HG03175 (cell line): ENCODE data around the gene SOX8.

Source experiments
- ATAC-seq: cut with Tn5 transposase; IDR thresholded peaks from one replicate; pipeline ENCODE4 v1.9.1; 2021; ENCODE audit warnings: mild to moderate bottlenecking, moderate library complexity; ENCODE audit not compliant: unreplicated experiment

Gene SOX8

DNA sequence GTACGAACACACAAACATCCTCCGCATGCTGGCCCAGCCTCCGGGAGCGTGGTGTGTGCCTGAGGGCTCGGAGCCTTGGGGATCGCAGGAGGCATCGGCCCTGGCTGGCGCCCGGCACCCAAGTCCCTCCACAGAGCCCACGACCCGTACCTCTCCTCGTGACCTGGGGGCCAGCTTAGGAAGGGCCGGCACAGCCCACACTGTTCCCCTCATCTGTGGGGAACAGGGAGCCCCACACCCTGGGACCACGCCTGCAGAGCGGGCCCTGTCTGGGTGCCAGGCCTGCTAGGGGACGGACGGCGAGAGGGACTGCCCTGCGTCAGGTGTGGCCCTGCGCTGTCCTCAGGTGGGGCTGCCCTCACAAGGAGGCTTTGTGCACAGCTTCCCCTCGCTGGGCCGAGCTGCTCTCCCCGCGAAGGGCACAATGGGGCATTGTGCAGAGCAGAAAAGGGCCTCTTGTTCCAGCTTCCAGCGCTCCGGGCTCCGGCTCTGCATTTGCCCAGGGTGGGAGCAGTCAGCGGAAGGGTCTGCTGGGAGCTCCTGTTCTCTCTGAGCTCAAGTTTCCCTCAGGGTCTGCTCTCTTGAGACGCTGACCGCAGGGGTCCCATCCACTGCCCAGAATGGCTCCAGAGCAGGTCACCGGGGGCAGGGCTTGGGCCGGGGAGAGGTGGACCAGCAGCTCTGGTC is 9.1 kb upstream of the SOX8 start:
- no peak for ATAC-seq

DNA sequence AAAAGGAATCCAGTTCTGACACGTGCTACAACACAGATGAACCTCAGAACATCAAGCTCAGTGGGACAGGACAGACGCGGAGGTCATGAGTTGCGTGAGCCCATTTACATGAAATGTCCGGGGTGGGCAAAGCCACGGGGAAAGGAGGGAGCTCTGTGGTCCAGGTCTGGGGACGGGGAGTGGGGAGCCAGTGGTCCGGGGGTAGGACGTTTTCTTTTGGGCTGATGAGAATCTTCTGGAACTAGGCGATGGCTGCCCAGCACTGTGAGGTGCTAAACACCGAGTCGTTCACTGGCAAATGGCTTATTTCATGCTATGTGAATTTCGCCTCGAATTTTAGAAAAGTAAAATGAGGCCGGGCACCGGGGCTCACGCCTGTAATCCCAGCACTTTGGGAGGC is 8.2 kb upstream of the SOX8 start:
- no peak for ATAC-seq

DNA sequence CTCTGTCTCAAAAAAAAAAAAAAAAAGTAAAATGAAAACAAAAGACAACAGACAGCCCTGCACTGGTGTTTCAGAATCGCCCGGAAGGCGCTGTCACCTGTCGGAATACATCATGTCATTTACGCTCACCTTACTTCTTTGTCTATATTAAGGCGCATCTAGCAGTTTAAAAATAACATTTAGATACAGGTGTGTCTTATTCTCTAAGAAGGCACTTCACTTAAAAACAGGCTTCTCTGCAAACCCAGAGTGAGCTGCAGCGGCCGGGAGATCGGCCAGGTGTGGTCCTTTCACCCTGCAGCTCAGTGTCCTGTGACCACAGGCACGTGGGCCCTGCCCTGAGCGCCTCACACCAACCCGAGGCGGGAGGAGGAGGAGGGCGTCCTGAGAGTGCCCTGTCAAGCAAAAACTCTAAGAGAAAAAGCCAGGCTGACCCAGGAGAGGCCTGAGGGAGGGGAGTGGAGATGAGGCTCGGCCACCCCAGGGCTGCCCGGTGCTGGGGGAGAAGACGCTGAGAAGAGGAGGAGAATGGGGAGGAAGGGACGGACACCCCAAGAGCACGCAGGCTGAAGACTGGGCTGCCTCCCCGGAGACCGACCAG is 7.5 kb upstream of the SOX8 start:
- ATAC-seq: no peak

DNA sequence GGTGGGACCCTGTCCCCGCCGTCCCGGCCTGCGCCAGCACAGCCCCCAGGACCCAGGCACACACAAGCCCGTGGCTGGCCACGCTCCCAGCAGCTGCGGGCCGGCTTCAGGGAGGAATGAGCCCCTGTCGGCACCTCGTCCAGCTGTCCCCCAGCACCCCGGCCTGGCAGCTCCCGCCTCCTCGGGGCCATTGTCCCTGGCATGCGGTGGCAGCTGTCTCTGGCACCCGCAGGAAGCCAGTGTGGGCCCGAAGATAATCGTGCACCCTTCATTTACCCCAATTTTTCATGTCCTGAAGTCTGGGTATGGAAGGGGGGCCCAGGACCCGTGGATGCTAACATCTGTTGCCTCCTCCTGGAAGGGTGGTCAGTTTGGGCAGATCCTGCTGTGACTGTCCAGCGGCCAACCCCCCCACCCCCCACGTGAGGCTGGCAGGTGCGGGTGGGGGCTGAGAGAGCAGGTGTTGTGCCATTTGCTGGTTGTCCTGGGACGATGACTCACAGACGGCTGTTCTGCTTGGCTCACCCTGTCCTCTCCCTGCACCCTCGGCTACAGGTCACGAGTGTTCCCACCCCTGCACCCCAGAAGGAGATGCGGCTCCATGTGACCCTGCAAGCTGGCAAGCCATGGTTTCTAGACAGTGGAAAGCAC is 6.8 kb upstream of the SOX8 start:
- no peak for ATAC-seq

DNA sequence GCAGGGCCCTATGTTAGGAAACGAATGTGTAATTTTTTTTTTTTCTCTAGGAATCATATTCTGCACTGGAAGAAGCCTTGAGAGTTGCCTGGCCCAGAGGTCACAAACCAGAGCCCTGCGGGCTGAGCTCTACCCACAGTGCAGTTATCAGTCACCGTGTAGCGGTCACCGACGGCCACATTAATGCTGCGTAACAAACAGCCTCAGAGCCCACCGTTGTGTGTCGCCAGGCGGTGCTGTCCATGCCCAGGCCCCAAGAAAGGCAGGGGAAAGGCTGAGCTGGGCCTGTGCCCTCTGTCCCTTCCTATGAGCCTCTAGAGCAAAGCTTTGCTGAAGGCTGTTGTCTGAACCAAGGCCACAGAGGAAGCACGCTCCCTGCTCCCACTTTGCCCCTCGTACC is 6.3 kb upstream of the SOX8 start:
- ATAC-seq: no peak

DNA sequence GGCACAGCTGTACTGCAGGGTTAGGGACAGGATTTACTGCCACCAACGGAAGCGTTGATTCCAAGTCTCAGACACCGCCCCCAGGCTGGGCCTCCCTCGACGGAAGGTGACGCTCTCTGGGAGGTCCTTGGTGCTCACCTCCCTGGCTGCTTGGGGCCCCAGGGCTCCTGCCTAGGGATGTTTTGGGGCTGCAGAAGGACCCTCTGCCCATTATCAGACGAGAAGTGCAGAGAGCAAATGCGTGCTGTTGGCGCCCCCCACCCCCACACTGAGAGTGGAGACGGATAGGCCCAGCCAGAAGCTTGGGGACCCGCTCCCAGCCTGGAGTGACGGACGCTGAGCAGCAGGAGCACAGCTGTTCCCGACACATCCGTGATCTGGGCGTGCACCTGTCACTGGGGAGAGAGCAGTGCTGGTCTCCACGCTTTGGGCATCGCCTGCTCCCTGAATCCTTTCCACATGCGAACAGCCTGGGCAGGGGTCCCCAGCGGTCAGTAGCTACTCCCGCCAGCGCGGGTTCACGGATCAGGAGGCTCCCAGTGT is 5.1 kb upstream of the SOX8 start:
- ATAC-seq: no peak

DNA sequence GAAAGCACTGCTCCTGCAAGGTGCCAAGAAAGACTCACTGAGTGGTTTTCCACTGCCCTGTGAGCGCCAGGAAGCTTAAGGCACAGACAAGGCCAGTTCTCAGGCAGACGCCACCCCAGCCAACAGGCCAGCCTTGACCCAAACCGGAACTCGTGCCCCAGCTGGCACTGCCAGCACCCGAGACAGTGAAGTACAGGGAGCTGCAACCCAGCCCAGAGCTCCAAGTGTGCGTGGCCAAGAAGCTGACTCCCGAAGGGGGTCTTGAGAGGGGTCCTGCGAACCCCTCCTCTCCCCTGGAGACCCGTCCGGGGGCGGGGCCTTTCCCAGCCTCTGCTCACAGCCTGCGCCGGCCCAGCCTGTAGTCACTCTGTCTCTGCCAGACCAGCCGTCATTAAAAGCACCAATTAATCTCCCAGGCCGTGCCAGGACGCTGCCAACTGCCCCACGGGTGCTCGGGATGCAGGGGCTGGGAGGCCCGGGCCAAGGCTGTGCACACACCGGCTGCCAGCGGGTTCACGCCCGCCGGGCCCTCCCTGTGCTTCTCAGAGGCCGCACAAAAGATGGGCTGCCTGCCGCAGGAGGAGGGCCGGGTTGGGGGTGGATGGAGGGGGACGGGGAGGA is 4.4 kb upstream of the SOX8 start:
- no peak for ATAC-seq

DNA sequence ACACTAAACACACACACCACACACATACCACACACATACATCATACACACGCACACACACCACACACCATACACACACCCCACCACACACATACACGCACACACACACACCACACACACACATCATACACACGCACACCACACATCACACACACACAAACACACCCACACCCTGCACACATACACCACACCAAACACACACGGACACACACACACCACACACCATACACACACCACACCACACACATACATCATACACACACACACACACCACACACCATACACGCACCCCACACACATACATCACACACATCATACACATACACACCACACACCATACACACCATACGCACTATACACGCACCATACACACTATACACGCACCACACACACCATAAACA is 3.7 kb upstream of the SOX8 start:
- no peak for ATAC-seq

DNA sequence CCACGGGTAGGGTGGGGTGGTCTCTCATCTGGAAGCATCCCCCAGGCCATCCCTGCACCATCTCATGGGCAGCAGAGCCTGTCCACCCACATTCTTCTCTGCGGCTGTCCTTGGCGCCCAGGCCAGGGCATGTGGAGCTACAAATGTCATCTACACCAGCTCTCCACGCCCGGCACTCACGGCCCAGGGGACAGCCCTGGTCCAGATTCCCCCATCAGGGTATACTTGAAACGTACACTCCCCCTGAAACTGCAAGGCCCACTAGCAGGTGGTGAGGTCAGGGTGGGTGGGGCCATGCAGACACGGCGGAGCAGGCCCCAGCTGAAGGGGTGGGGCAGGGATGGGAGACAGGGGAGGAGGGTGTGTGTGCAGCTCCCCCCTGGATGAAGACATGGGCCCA is 3.2 kb upstream of the SOX8 start:
- ATAC-seq: no peak

DNA sequence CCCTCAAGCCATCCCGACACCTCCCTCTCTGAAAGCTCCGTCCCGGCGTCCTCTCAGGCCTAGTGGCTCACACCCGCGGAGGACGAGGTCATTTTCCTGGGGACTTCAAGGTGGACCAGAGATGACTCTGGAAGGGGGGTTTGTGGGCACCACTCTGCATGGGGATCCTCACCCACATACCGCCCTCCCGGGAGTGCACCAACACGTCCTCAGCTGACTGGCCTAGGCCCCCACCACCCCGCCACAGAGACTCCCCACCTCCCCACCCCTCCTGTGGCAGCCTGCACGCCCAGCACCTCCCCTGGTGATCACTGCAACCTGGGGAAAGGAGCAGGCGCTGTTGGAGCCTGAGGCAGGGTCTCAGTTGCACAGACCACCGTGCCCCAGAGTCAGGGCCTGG is 2.4 kb upstream of the SOX8 start:
- no peak for ATAC-seq

DNA sequence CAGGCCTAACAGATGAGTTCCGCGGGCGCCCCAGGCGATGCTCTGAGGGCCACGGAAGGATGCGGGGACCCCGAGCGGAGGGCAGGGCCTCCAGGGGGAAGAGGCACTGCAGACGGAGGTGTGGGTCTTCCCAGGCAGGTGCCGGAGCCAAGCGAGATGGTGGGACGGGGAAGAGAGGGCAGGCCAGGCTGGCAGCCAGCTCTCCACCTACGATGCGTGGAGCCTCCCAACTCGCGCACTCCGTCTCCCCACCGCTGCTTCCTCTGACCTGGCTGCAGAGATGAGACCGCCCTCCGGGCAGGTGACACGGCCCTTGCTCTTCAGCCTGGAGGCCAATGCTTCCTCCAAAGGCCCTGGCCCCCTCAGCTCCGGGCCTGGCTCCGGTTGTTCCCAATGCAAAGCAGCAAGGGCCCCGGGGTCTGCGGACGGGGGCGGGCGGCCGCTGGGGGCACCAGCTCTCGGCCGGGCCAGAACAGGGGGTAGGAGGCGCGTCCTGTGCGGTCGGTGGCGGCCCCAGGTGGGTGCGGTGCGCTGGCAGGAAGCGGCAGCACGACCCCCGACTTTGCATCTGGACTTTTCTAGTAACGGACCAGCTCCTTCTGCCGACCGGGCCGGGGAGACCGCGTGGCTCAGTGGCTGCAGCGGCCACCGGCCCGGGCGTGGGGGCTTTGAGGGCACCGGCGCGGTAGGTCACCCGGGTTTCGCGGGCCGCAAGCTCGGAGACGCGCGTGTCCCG is 1.5 kb upstream of the SOX8 start:
- no peak for ATAC-seq

DNA sequence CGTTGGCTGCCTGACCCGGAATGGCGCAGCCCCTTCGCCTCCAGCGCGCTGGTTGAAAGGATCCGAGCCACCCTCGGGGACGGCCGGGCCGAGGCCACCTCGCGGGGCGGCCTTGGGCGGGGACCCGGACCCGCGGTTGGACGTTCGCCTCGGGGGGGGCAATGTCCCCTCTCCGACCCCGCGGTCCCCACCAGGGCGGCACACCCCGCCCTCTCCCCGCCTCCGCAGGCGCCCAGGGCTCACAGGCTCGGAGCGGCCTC is 1.0 kb upstream of the SOX8 start:
- no peak for ATAC-seq

DNA sequence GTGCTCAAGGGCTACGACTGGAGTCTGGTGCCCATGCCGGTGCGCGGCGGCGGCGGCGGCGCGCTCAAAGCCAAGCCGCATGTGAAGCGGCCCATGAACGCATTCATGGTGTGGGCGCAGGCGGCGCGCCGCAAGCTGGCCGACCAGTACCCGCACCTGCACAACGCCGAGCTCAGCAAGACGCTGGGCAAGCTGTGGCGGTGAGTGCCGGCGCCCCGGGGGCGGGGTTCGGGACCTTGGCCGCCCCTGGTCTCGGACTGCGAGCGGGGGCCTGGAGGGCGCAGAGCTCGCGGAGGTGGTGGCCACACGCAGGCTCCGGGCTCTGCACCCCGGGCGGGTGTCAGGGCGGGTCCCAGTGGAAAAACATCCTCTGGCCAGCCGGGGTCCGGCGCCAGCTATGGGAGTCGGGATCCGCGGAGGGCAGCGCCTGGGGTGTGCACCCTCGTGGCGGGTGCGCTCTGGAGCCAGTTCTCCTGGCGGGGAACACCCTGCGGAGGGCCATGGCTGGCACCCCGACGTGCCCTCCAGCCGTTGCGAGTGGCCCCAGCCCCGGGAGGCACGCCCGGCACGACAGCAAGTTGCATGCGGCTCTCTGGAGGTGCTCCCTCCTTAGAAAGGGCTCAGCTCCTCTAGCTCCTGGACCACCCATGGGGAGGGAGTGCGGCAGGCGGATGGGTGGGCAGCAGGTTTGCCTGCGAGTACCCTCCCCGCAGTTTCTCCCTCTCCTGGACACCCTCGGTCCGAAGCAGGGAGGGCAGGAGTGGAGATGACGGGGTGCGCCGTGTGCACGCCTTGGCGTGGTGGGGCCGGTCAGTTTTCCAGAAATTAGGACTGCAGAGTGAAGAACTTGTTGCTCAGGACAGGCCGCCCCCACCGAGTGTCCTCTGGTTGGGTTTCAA is 824 bp downstream of the SOX8 start:
- ATAC-seq: no peak

DNA sequence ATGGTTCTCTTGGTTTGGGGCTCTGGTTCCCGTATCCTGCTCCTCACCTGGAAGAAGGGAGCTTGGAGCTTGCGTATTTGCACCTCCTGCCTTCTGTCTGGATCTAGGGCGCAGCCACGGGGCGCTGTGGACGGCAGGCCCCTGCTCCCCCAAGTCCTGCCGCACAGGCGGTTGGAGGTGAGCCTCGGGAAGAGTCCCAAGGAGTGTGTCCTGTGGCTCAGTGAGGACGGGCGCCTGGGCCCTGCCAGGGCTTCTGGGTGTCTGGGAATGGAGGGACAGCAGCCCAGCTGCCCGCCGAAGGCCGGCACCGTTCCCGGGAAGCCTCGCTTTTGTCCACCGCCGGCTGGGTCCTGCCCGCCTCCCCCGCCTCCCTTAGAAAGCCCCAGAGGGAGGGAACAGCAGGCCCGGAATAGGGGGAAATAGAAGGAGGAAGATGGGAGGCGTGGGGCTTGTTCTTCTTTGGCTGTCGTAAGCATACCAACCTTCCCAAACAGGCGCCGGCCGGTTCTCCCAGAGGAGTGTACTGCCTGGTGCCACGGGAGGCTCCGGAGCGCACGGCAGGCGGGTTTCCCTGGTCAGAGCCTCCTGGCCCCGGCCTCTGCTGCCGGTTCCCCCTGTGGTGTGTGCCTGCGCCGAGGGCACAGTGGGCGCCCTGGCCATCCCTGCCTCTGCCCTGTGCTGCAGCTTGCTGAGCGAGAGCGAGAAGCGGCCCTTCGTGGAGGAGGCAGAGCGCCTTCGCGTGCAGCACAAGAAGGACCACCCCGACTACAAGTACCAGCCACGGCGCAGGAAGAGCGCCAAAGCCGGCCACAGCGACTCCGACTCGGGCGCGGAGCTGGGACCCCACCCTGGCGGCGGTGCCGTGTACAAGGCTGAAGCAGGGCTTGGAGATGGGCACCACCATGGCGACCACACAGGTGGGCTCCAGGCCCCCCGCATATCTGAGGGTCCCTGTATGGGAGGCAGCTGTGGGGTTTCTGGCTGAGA is 1.8 kb downstream of the SOX8 start:
- ATAC-seq: no peak

DNA sequence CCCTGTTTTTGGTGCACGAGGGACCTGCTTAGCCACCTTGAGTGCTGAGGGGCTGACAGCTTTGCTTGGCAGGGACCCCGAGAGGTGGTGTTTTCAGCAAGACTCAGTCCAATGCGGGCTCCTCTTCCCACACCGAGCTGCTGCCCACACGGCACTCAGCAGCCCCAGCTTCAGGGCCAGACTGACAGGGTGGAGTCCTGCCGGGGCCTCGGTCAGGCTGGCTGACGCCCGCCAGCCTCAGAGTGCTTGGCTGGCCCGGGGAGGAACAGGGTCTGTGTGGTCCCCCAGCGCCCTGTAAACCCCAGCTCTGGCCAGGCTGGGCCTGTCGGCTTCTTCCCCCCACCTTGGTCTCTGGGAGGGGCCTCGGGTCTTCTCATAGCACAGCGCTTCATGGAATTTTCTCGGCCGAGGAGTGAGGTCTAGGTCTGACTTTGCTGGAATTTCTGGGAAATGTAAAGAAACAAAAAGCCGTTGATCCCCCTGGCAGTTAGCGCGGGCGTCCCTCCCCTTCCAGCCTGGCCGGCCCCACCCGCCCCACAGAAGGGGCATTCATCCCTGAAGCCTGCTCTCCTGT is 2.6 kb downstream of the SOX8 start:
- no peak for ATAC-seq

DNA sequence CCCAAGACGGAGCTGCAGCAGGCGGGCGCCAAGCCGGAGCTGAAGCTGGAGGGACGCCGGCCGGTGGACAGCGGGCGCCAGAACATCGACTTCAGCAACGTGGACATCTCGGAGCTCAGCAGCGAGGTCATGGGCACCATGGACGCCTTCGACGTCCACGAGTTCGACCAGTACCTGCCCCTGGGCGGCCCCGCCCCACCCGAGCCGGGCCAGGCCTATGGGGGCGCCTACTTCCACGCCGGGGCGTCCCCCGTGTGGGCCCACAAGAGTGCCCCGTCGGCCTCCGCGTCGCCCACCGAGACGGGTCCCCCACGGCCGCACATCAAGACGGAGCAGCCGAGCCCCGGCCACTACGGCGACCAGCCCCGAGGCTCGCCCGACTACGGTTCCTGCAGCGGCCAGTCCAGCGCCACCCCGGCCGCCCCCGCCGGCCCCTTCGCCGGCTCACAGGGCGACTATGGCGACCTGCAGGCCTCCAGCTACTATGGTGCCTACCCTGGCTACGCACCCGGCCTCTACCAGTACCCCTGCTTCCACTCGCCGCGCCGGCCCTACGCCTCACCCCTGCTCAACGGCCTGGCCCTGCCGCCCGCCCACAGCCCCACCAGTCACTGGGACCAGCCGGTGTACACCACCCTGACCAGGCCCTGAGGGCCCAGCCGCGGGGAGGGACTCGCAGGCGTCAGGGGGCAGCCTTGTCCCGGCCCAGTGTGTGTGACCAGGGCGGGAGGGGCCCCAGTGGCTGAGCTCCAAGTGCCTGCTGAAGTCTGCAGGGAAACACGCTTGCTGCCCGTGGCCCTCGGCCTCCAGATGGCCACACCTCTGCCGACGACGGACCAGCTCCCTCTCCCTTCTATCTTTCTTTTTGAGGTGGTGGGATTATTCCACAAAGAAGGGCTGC is 3.4 kb downstream of the SOX8 start:
- no peak for ATAC-seq

DNA sequence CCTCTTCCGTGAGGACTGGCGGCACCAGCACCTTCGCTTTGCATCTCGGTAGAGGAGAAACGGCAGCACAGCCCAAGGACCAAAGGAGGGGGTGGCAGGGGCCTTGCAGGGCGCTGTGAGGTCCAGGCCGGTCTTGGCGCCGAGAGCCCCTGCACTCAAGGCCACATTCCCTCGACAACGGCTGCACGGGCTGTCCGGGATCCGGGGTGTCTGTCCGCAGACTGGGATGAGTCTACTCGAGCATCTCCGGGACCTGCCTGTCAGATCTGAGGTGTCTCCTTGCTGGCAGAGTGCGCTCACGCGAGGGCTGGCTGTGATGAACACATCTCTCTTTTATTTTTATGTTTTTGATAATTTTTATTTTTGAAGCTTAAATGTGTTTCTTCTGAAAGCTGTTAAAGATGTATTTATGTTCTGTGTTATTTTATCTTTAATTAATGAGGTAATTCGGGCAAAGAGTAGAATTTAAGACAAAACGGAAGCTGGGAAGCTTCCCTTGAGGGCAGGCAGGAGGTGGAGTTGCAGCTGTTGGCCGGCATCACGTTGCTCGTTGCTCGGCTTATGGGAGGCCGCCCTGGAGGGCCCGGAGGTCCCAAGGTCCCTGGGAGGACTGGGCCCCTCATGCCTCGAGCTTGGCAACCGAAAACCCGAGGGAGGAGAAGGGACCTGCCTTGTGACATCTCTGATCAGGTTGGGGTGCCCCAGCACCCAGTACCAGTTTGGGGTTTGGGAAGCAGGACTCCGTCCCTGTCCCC is 4.3 kb downstream of the SOX8 start:
- ATAC-seq: no peak
